ENCODE measurements around the gene HSD17B10. TPM values are rescaled to one million over a fixed set of nuclear protein-coding genes. Genes with fewer than 3 reads are reported as not detected.
"Not testable (repeated sequence)": the region's sequence is repeated elsewhere in the genome, so short reads cannot be mapped to it uniquely, and the experiment has no call there.

HSD17B10 gene
- total RNA-seq, 1 donor from 2014 or later = 77.7 TPM

DNA sequence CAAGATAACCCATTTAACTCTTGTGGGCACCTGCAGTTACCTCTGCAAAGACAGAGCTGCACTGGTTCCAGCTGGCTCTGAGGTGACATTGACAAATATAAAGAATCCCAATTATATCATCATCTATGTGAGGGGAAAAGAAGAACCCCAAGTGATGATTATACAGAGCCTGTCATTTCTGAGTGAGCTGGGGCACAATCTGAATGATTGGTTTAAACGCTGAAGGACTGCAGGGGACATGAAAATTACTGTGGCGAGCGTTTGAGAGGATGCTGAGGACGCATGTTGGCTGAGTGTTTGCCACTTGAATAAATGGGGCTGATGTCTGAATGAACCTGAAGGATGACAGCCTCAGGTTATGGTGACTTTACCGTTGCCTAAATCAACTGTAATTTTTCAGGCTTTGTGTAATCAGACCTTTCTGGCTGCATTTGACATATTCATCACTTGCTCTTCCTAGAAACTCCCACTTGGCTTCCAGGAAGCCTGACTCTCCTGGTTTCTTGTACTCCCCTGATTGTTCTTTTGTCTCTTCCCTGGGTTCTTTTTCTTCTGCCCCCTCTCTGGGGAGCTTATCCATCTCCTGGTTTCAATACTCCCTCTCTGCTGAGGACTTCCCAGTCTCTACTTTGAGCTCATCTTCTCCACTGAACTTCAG lies 4.1 kb upstream of the HSD17B10 start:
- no peak for DNase-seq (ENCODE audit: low spot score)

GRCh38 chrX:53437206-53437605 lies 3.0 kb upstream of the HSD17B10 start:
- DNase-seq (ENCODE audit: low spot score) = no peak

GRCh38 chrX:53435997-53436396 lies 1.8 kb upstream of the HSD17B10 start:
- DNase-seq (ENCODE audit: low spot score) = no peak

- no peak for DNase-seq (ENCODE audit: low spot score)
These were observed 3.9 kb downstream of the HSD17B10 start for GRCh38 chrX:53430231-53430630.

DNA sequence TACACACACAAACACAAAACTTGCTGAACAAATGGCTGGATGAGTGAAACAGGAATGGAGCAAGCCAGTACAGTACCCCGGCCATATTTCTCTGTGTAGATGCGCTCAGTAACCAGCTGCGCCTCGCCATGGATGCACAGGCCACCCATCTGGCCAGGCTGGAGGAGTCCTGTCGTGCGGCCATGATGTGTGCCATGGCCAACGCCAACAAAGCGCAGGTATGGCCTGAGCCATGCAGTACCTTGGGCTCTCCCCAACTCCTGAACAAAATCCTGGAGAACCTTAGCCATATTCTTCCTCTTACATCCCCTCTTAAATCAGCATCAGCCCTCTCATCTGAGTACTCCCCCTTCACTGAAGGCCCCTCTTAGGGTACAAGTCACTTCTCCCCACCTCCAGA lies 4.4 kb downstream of the HSD17B10 start:
- DNase-seq (ENCODE audit: low spot score) = no peak

GRCh38 chrX:53422861-53423306 lies 11.3 kb downstream of the HSD17B10 start, which contains the start of gene RIBC1:
RIBC1 (plus strand) TSS chrX:53422873; CDS start chrX:53426277, 3,404 bp downstream.
- DNase-seq (ENCODE audit: low spot score) = no peak

- peak; percentile 100 for DNase-seq (ENCODE audit: low spot score)
These were observed 11.9 kb downstream of the HSD17B10 start, which contains the start of gene SMC1A for GRCh38 chrX:53422086-53422860. SMC1A (minus strand) TSS chrX:53422654; CDS start chrX:53422600, 54 bp downstream.

DNA sequence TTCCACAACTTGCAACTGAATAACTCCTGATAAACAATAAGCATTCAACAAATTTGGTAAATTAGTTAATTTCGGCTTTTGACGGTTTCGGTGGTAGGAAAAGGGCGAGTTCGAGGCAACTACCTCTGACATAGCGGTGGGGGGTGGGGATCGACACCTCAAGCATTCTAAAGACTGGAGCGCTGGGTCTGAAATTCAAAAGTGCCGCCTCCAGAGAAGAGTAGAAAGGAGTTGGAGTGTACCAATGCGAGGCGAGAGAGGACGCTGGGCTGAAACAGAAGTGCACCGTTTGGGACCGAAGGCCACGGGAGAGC lies 12.4 kb downstream of the HSD17B10 start:
- DNase-seq (ENCODE audit: low spot score) = no peak

GRCh38 chrX:53421125-53421524 lies 13.0 kb downstream of the HSD17B10 start:
- DNase-seq (ENCODE audit: low spot score) = no peak

- DNase-seq (ENCODE audit: low spot score) = not testable (repeated sequence)
These were observed 13.8 kb downstream of the HSD17B10 start for GRCh38 chrX:53420351-53420750.

DNA sequence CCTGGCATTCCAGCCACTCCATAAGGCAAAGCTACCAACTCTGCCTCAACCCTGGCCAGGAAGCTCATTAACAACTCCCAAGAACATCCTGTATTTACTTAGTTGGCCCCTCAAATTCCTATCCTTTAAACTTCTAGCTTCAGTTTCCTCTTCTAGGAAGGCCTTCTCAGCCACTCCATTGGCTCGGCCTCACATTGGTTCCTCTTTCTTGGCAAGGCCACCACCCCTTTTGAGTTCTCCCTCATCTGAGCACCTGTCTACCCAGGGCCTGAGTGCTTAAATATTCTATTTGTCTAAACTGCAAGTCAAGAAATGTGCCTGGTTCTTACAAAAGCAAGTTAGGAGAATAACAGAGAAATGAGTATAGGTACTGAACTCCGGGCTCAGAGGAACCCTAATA lies 21.7 kb downstream of the HSD17B10 start:
- DNase-seq (ENCODE audit: low spot score) = no peak

GRCh38 chrX:53403535-53403934 lies 30.6 kb downstream of the HSD17B10 start:
- DNase-seq (ENCODE audit: low spot score) = peak; percentile 65

DNA sequence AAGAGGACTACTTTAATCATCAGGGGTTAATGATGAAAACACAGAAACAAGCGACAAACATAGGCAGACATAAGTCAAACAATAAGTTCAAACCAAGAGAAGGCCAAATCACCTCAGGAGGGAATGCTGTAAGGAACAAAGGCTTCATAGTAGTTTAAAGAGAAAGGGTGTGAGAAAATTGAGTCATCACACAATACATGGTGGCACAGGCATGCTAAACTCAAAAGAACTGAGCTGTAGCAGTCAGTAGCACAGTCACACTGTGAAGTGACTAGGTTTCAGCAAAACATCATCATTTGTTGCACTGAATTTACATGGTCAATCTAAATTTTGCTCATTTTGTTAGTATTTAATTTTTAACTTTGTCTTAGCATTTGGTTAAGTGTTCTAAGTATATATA lies 36.0 kb downstream of the HSD17B10 start:
- DNase-seq (ENCODE audit: low spot score) = no peak

DNA sequence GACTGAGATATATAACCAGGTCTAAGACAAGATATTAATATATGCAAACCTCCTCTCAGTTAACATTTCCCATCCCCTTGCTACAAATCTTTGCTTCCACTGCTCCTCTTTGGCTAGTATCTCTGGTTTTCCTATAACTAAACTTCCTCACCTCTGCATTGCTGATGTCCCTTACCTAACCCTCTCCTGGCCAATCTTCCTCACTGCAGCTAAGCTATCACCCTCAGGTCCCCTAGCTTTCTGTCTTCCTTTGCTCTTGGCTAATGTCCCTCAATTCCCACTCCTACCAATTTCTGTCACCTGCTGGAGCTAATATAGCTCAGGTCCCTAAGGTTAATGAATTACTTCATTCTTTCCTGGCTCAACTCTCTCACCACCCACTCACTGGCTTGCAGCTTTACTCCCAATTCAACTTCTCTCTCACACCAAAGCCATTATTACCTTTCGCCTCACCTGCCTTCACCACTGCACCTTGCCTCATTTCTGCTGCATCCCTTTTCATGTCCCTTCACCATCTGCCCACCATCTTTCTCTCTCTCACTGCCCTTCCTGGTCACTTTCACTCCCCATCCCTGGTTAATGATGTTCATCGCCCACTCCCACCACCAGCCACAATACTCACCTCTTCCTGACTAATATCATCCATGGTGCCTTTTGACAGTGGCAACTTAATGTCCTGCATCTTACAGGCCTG lies 38.4 kb downstream of the HSD17B10 start:
- no peak for DNase-seq (ENCODE audit: low spot score)

DNA sequence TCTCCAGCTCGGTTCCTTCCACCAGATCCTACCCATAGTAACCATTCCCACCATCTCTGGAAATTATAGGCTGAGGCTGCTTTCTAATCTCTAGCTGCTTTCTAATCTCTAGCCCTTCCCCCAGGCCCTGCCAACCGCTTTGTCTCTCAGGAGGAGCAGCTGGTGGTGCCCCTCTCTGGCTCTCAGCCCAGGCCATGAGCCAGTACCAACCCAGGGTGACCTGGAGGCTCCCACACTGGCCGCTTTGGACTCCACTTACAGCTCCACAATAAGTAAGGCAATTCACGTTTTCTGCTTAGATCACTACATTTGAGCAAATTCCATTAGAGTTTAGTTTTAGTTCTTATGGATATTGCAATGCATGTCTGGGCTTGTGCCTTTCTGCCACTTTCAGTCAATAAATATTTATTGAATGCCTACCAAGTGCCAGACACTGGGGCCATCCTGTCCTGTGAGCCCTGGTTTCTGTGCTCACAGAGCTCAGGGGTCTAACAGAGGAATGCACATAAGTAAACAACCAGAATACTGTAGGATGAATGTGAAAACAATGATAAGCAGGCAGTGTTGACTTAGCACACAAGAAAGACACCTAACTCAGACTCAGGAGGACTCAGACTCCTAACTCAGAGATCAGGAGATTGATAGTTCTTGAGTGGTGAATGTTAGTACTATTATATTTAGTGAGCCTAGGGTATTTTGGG lies 50.6 kb downstream of the HSD17B10 start:
- DNase-seq (ENCODE audit: low spot score) = no peak

Small RNA genes within 50 kb of the gene (microRNA-seq; reads per million reads assigned to microRNA genes)
- not detected for gene MIR6857 (ENCODE audit: borderline number of aligned reads)

Other genes starting within 250 kb of the HSD17B10 start
- 77.6 TPM for gene KDM5C, start 209.2 kb downstream of the HSD17B10 start, total RNA-seq
- 15.4 TPM for gene IQSEC2, start 152.8 kb downstream of the HSD17B10 start, total RNA-seq
- gene SMC1A, start 11.7 kb downstream of the HSD17B10 start, total RNA-seq = 50.6 TPM
- gene RIBC1, start 11.5 kb downstream of the HSD17B10 start, total RNA-seq = 0.22 TPM

Data from mesenteric fat pad (tissue), 1 donor.